Astrocyte of the spinal cord (primary cell): ENCODE measurements around the gene TRIP11.

Source experiments
- DNase-seq: peaks from one replicate; pipeline ENCODE4 v3.0.0; 2011; ENCODE audit warnings: low read depth, low spot score
- H3K4me3 ChIP-seq: 2 replicates; pipeline ENCODE4 v1.5.1; 2011; ENCODE audit warnings: low read depth, mild to moderate bottlenecking, low read length, moderate library complexity
- in situ Hi-C: cut with HindIII; loops from 2 replicates; pipeline ENCODE4 v1.10.0; 2017; ENCODE audit warnings: low sequenced_read_pairs
- TF ChIP-seq, protein P1 (sequence below): IDR thresholded peaks from 2 replicates; pipeline ENCODE4 v1.5.1; 2012; ENCODE audit warnings: low read depth, mild to moderate bottlenecking, low read length, inconsistent platforms

Gene TRIP11

DNA sequence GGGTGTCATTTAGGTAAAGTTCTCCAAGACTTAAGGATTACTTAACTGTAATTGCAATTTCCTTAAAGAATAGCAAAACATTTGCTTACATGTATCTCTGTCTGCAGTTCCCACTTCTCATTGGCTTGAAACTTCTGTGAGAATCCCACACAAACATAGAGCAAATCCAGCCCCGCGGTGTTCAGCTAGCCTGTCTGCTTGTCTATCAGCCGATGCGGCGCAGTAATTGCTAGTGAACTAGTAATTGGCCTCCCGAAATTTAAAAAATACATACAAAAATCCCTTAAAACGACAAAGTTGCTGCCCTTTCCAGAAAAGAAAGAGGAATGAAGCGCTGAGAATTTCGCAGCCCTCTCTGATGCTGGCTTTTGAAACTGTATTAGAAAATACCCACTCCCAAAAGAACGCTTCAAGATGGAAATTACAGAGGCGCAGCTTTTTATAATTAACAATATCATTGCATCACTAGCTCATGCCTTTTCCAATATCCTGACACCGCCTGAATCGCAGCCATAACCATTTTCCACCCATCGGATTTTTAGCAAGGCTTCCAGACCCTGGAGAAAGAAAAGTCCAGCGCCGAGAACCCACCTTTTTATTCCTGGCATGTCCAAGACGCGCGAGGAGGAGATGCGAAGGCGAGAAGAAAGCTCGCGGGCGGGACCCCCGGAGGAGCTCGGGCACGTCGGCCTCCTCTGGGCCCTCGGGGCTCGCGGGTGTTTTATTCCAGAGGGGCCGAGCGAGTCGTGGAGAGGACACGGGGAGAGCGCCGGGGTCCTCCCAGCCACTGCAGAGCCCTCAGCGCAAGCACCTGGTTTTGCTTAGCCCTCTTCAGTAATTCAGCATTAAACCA lies 93.0 kb downstream of the TRIP11 start:
- TF ChIP-seq, protein P1, sequence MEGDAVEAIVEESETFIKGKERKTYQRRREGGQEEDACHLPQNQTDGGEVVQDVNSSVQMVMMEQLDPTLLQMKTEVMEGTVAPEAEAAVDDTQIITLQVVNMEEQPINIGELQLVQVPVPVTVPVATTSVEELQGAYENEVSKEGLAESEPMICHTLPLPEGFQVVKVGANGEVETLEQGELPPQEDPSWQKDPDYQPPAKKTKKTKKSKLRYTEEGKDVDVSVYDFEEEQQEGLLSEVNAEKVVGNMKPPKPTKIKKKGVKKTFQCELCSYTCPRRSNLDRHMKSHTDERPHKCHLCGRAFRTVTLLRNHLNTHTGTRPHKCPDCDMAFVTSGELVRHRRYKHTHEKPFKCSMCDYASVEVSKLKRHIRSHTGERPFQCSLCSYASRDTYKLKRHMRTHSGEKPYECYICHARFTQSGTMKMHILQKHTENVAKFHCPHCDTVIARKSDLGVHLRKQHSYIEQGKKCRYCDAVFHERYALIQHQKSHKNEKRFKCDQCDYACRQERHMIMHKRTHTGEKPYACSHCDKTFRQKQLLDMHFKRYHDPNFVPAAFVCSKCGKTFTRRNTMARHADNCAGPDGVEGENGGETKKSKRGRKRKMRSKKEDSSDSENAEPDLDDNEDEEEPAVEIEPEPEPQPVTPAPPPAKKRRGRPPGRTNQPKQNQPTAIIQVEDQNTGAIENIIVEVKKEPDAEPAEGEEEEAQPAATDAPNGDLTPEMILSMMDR: no peak
- in situ Hi-C loops: no loop called here
- H3K4me3 ChIP-seq: peak overlapping the region; percentile 50
- DNase-seq: peak; percentile 28

DNA sequence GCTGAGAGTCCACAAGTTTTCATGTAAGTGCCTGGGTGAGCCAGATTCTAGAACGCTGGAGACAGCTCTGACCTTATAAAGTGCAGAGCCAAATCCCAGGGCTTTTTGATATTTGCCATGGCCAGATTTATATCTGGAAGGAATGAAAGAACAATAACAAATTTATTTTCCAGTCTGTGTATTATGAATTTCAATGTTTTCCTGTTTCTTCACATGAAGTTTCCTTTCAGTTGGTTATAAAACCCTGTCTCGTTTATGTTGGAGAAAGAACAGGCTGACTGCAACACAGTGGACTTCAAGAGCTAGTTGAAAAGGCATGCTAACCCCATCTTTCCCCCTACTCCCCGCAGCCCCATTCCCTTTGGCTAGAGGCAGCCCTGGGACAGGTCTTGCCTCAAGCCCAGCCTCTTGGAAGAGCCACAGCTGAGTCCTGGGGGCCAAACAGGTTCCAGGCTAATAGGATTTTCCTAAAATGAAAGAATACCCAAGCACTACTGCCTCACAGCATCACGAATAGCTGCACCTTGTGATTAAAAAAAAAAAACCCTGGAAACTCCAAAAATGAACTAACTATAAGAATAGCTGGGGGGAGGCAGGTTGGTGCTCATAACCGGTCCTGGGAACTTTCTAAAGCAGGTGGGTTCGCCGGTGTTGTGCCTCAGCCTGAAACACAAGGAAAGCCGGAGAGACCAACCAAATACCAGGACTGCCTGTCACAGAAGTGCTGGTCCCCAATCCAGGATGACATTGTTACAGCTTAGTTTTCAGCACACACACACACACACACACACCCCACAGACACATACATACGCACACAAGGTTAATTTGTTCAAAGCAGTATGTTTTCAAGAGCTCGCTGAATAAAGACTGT lies 93.9 kb downstream of the TRIP11 start:
- peak overlapping the region; percentile 50 for H3K4me3 ChIP-seq
- in situ Hi-C loops: no loop called here
- TF ChIP-seq, protein P1: no peak
- DNase-seq: no peak

DNA sequence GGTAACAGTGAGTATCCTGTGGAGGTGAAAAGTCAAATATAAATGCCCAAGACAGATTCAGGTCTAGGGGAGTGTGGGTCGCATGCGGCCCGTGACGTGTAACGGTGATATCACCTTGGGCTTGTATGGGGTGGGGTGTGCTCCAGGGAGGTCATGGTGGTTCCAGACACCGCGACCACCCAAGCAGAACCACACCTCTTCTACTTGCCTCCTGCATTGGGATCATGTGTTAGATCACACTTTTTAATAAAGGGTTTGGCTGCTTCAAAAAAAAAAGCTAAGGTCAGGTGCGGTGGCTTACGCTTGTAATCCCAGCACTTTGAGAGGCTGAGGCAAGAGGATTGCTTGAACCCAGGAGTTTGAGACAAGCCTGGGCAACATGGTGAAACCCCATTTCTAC lies 96.9 kb downstream of the TRIP11 start:
- TF ChIP-seq, protein P1: no peak
- no peak overlapping the region for H3K4me3 ChIP-seq
- in situ Hi-C loops: no loop called here
- no peak for DNase-seq

DNA sequence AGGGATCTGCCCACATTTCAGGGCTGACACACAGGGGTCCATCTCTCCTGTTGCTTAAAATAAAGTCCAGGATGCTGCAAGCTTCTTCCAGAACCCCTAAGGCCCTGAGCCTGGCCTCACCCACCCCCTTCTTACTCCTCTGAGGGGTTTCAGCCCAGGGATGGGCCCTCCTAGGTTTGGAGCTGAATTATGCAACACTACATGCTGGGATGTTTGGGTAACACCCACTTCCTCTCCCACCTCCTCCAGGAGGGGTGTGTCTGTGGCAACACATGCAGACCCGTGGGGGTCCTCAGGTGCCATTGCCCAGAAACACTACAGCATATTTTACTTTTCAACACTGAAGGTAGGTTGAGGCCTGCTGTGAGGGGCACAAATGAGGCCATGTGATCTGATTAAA lies 97.7 kb downstream of the TRIP11 start:
- in situ Hi-C loops: no loop called here
- TF ChIP-seq, protein P1: no peak
- H3K4me3 ChIP-seq: no peak overlapping the region
- DNase-seq: no peak

DNA sequence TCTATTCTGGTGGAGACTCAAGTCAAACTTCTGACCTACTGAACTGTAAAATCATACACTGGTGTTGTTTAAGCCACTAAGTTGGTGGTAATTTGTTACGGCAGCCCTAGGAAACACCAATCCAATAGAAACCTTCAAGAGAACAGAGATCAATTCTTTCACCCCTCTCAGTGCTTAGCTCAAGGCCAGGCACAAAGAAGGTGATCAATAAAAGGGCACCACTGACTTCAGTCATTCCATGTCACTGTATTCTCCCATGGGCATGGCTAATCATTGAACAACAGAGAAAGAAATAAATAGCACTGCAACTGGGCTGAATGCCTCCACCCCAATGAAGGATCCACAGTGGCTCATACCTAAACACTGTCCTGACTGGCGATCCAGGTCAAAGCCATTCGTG lies 99.7 kb downstream of the TRIP11 start:
- TF ChIP-seq, protein P1: no peak
- H3K4me3 ChIP-seq: no peak overlapping the region
- no peak for DNase-seq
- in situ Hi-C loops: no loop called here

DNA sequence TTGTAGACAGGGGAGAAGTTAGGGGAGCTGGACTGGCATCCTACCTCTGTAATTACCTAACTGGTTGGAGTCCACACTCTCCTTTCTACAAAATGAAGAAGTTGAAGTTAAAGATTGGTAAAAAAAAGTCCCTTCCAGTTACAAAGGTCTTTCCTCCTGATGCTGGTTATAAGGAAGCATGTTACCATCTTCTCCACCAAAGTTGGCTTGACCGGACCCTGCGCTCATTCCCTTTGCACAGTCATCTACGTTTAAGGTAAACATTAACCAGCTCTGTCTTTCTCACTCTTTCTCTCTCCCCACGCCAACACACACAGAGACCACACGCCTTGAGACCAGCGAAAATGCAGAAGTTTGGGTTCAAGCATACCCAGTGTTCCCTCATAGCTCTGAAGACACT lies 104.3 kb downstream of the TRIP11 start:
- in situ Hi-C loops: no loop called here
- no peak for DNase-seq
- no peak overlapping the region for H3K4me3 ChIP-seq
- TF ChIP-seq, protein P1: no peak
